K562 (cell line): ENCODE measurements around the gene ZCCHC9. TPM values are rescaled to one million over a fixed set of nuclear protein-coding genes. Genes with fewer than 3 reads are reported as not detected.

ENCODE experiments used
- ATAC-seq: fragments of 200-7000 bp; cut with Tn5 transposase; 3 replicates; pipeline ENCODE4 v1.9.1; 2020; ENCODE audit warnings: moderate library complexity
- Bru-seq: library from RNA; stranded (reverse); fragments of 400-500 nt; gene quantifications from one replicate; lab custom pipeline; 2021; lab: Mats Ljungman, UMichigan
- BruChase-seq, 2 experiments: library from RNA; stranded (reverse); fragments of 400-500 nt; gene quantifications; one replicate each; lab custom pipeline; 2021; lab: Mats Ljungman, UMichigan
- BruUV-seq: library from RNA; stranded (reverse); fragments of 400-500 nt; replicated peaks from 2 replicates; lab custom pipeline; 2021; lab: Mats Ljungman, UMichigan
- CTCF ChIA-PET: fragments of 300-600 bp; formaldehyde crosslinking; extraction: SDS; loops from one replicate; lab custom pipeline; 2021; ENCODE audit warnings: low intra/inter-chr PET ratio; lab: Yijun Ruan, JAX
- POLR2A ChIA-PET: fragments of 300-600, 350-650 bp; sonication (Branson Sonifier 250); formaldehyde crosslinking; extraction: SDS; loops from one replicate; lab custom pipeline; 2021; ENCODE audit warnings: antibody characterized with exemption, inconsistent platforms; lab: Yijun Ruan, JAX
- DNase-seq, 4 experiments: peaks; one replicate each; pipeline versions ENCODE4 v3.0.0 to v3.0.0-alpha.2; 2011 to 2018; ENCODE audit warnings: low spot score in 3 of 4, mixed read lengths in 3 of 4; ENCODE audit errors: extremely low read depth in 1 of 4
- FAIRE-seq: peaks from 2 replicates; lab custom pipeline; 2011; peaks lifted over from hg19 to GRCh38; lab: Jason Lieb, UNC
- H2AFZ ChIP-seq: 2 replicates; pipeline ENCODE4 v1.6.0; 2011; ENCODE audit warnings: low read depth, low read length, control low read depth, inconsistent platforms
- H3K27ac ChIP-seq: fragments of 200-600 bp; 3 replicates; pipeline ENCODE4 v1.8.0; 2011; ENCODE audit warnings: low read depth, mild to moderate bottlenecking, control low read depth, inconsistent platforms, low read length, moderate library complexity, mixed read lengths; ENCODE audit errors: extremely low read depth
- H3K27me3 ChIP-seq, 2 experiments: fragments of 300-600 bp in 1 of 2; 2 replicates in 1 of 2; 3 replicates in 1 of 2; pipeline versions ENCODE4 v1.6.0 to v1.8.0; 2011; ENCODE audit warnings: inconsistent platforms in 2 of 2, low read length in 2 of 2, mild to moderate bottlenecking in 1 of 2, mixed read lengths in 1 of 2, moderate library complexity in 1 of 2; ENCODE audit not compliant: control insufficient read depth in 2 of 2, insufficient read depth in 2 of 2
- H3K36me3 ChIP-seq: fragments of 300-600 bp; 3 replicates; pipeline ENCODE4 v1.8.0; 2011; ENCODE audit warnings: mild to moderate bottlenecking, low read length, inconsistent platforms; ENCODE audit not compliant: control insufficient read depth, insufficient read depth
- H3K4me1 ChIP-seq, 2 experiments: fragments of 200-600 bp in 1 of 2; replicated peaks in 1 of 2; 2 replicates in 1 of 2; 3 replicates in 1 of 2; pipeline versions ENCODE4 v1.5.1 to v1.8.0; 2011; ENCODE audit warnings: inconsistent platforms in 2 of 2, low read length in 2 of 2, mild to moderate bottlenecking in 1 of 2, mixed read lengths in 1 of 2, moderate library complexity in 1 of 2; ENCODE audit not compliant: control insufficient read depth in 2 of 2, insufficient read depth in 2 of 2
- H3K4me2 ChIP-seq: 2 replicates; pipeline ENCODE4 v1.6.1; 2011; ENCODE audit warnings: low read length, control low read depth, inconsistent platforms, mixed read lengths; ENCODE audit not compliant: insufficient read depth
- H3K4me3 ChIP-seq: fragments of 200-600 bp; sonication (generic), shearing (Covaris generic); 2 replicates; pipeline ENCODE4 v1.5.1; 2016; ENCODE audit warnings: control low read depth, inconsistent platforms
- H3K79me2 ChIP-seq: fragments of 200-600 bp; 3 replicates; pipeline ENCODE4 v1.8.0; 2011; ENCODE audit warnings: low read length, inconsistent platforms; ENCODE audit not compliant: control insufficient read depth, insufficient read depth
- H3K9ac ChIP-seq, 2 experiments: 2 replicates each; pipeline versions ENCODE4 v1.6.0 to v1.6.1; 2011; ENCODE audit warnings: low read depth in 2 of 2, low read length in 2 of 2, control low read depth in 1 of 2, inconsistent platforms in 1 of 2, mild to moderate bottlenecking in 1 of 2, mixed read lengths in 1 of 2; ENCODE audit not compliant: insufficient read depth in 1 of 2
- H3K9me1 ChIP-seq: one replicate; pipeline ENCODE4 v1.6.0; 2011; ENCODE audit warnings: inconsistent platforms, mild to moderate bottlenecking, low read length, moderate library complexity; ENCODE audit not compliant: control insufficient read depth, insufficient read depth
- H3K9me3 ChIP-seq: replicated peaks from 2 replicates; pipeline ENCODE4 v1.5.1; 2011; ENCODE audit warnings: low read depth, low read length, inconsistent platforms; ENCODE audit not compliant: control insufficient read depth, insufficient read depth
- H4K20me1 ChIP-seq: replicated peaks from 2 replicates; pipeline ENCODE4 v1.6.1; 2011; ENCODE audit warnings: low read length, inconsistent platforms, mixed read lengths; ENCODE audit not compliant: control insufficient read depth, insufficient read depth
- BMI1 ChIP-seq: fragments of 150-350 bp; IDR thresholded peaks from 2 replicates; pipeline ENCODE4 v1.6.1; 2014; ENCODE audit warnings: low read length
- CBX5 ChIP-seq: IDR thresholded peaks from 2 replicates; pipeline ENCODE4 v1.6.1; 2014; ENCODE audit warnings: low read depth, borderline replicate concordance
- HDAC6 ChIP-seq: IDR thresholded peaks from 2 replicates; pipeline ENCODE4 v1.6.1; 2012; ENCODE audit warnings: low read depth, mild to moderate bottlenecking, control low read depth, inconsistent platforms, low read length, moderate library complexity
- MAFF ChIP-seq: IDR thresholded peaks from 2 replicates; pipeline ENCODE4 v1.6.1; 2012; ENCODE audit warnings: low read length, improper control_type of control experiment
- MLX ChIP-seq, 2 experiments: fragments of 450-650 bp in 1 of 2; sonication (generic) in 1 of 2; formaldehyde crosslinking; conservative IDR thresholded peaks; 2 replicates each; pipeline versions ENCODE4 v1.4.0 to v1.8.1; 2020 to 2022; ENCODE audit warnings: mild to moderate bottlenecking in 1 of 2, missing genetic modification reagents in 1 of 2
- MXI1 ChIP-seq: IDR thresholded peaks from 2 replicates; pipeline ENCODE4 v1.6.1; 2011; ENCODE audit warnings: low read depth, mild to moderate bottlenecking, improper control_type of control experiment, low read length
- RBM15 ChIP-seq: fragments of 200-400 bp; formaldehyde crosslinking; IDR thresholded peaks from 2 replicates; pipeline ENCODE4 v1.6.1; 2018; ENCODE audit warnings: mild to moderate bottlenecking, low read length, moderate library complexity; ENCODE audit not compliant: insufficient read depth
- RCOR1 ChIP-seq, 2 experiments: IDR thresholded peaks; 2 replicates each; pipeline ENCODE4 v1.6.1; 2012; ENCODE audit warnings: low read depth in 2 of 2, low read length in 2 of 2, borderline replicate concordance in 1 of 2, improper control_type of control experiment in 1 of 2
- SETDB1 ChIP-seq: IDR thresholded peaks from one replicate; pipeline ENCODE4 v1.6.1; 2012; ENCODE audit warnings: low read length, control low read depth, inconsistent platforms
- TAF9B ChIP-seq: fragments of 450-650 bp; IDR thresholded peaks from 2 replicates; pipeline ENCODE4 v1.6.1; 2018; ENCODE audit warnings: mild to moderate bottlenecking; ENCODE audit not compliant: partially characterized antibody
- TFAM ChIP-seq: fragments of 250-450 bp; sonication (Bioruptor Pico); conservative IDR thresholded peaks from 2 replicates; pipeline ENCODE4 v1.5.0; 2021; ENCODE audit warnings: mild to moderate bottlenecking, moderate library complexity
- TSC22D4 ChIP-seq: fragments of 450-650 bp; IDR thresholded peaks from 2 replicates; pipeline ENCODE4 v1.6.1; 2016; ENCODE audit warnings: missing genetic modification characterization, missing biosample characterization, control low read depth
- ZNF589 ChIP-seq: fragments of 200-800 bp; sonication (Bioruptor generic); IDR thresholded peaks from 2 replicates; pipeline ENCODE4 v1.6.1; 2016; ENCODE audit warnings: low read depth, missing genetic modification characterization, missing compliant biosample characterization
- WGBS: fragments of 100-300 bp; shearing (Covaris generic); methylation state at CpG from one replicate; pipeline ENCODE4 v1.1.6; 2016; ENCODE audit warnings: low coverage, mixed read lengths; ENCODE audit not compliant: insufficient coverage; ENCODE audit errors: missing lambda C conversion rate; 5-methylcytosine and 5-hydroxymethylcytosine counted together
- in situ Hi-C: fragments of 300-500 bp; cut with MboI; formaldehyde crosslinking; loops from 4 replicates; pipeline ENCODE4 v1.15.0; 2018; ENCODE audit warnings: inconsistent platforms, mixed read lengths
- intact Hi-C: fragments of 100-400 bp; cut with micrococcal nuclease; formaldehyde crosslinking; loops from 2 replicates; pipeline ENCODE4 v1.14.2; 2022
- long read RNA-seq, 3 experiments: library from polyadenylated mRNA in 2 of 3; library from RNA in 1 of 3; unstranded in 2 of 3; stranded (forward) in 1 of 3; transcript quantifications; one replicate each; pipeline ENCODE4 v2.0.0, GENCODE V29; 2019 to 2022
- polyA minus RNA-seq, 3 experiments: library from RNA; depleted of rRNA, polyadenylated mRNA; stranded (reverse); fragments of >200 nt; gene quantifications; 2 replicates each; pipeline ENCODE4 v1.2.3, GENCODE V29; 2011
- polyA plus RNA-seq, 8 experiments: library from polyadenylated mRNA; depleted of rRNA in 4 of 8; stranded (reverse) in 5 of 8; unstranded in 3 of 8; fragments of >200 nt; fragmentation: Nextera tagmentation in 2 of 8; fragmentation: Illumina TruSeq in 1 of 8; extraction: Ambion mirVana in 2 of 8; extraction: Trizol in 1 of 8; gene quantifications; 2 replicates each; pipeline versions ENCODE4 v1.2.1 to v1.2.3, GENCODE V29; 2011 to 2014; ENCODE audit warnings: inconsistent platforms in 1 of 8, missing spikeins in 1 of 8
- total RNA-seq, 7 experiments: library from RNA; depleted of rRNA in 6 of 7; stranded (reverse); fragments of >200 nt in 6 of 7; fragmentation: Illumina TruSeq in 2 of 7; extraction: Trizol in 2 of 7; gene quantifications; 2 replicates each; pipeline versions ENCODE4 v1.2.1 to v1.2.3, GENCODE V29; 2011 to 2021; ENCODE audit warnings: low replicate concordance in 1 of 7
- TF ChIP-seq, protein P1 (sequence below): fragments of 250-450 bp; sonication (Bioruptor Pico); IDR thresholded peaks from 2 replicates; pipeline ENCODE4 v1.8.0; 2021; ENCODE audit warnings: borderline replicate concordance, mild to moderate bottlenecking, moderate library complexity; ENCODE audit not compliant: poor library complexity, severe bottlenecking

Gene ZCCHC9, protein sequence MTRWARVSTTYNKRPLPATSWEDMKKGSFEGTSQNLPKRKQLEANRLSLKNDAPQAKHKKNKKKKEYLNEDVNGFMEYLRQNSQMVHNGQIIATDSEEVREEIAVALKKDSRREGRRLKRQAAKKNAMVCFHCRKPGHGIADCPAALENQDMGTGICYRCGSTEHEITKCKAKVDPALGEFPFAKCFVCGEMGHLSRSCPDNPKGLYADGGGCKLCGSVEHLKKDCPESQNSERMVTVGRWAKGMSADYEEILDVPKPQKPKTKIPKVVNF
- 8.7 and 32.5 TPM in 2 replicates for total RNA-seq (2011; cell fraction: chromatin; rRNA removed; ENCODE audit: low replicate concordance)
- 7.7 and 13.0 TPM in 2 replicates for total RNA-seq (2011; cell fraction: nucleolus; rRNA removed)
- total RNA-seq (2011; cell fraction: nucleoplasm; rRNA removed) = 16.9 and 28.4 TPM in 2 replicates
- 35.9 and 43.2 TPM in 2 replicates for total RNA-seq (2014; rRNA removed)
- 62.6 and 68.0 TPM in 2 replicates for total RNA-seq (2014; rRNA removed; fragmentation: Illumina TruSeq; extraction: Trizol)
- total RNA-seq (2015; rRNA removed; fragmentation: Illumina TruSeq; extraction: Trizol) = 54.8 and 59.9 TPM in 2 replicates
- 40.3 and 42.0 TPM in 2 replicates for total RNA-seq (2021)
- polyA plus RNA-seq (2011; rRNA removed) = 43.9 and 48.7 TPM in 2 replicates
- polyA plus RNA-seq (2011; cell fraction: cytosol; rRNA removed) = 7.1 and 18.8 TPM in 2 replicates
- polyA plus RNA-seq (2011; cell fraction: nucleus; rRNA removed) = 12.7 and 20.7 TPM in 2 replicates
- polyA plus RNA-seq (2012) = 42.0 and 45.6 TPM in 2 replicates
- 62.3 and 74.7 TPM in 2 replicates for polyA plus RNA-seq (2014; fragmentation: Illumina TruSeq; extraction: Trizol)
- 10 to 100 TPM; 77.1 to 95.3 TPM for polyA plus RNA-seq (2014; fragmentation: Nextera tagmentation; extraction: Ambion mirVana)
- 48.7 and 49.4 TPM in 2 replicates for polyA plus RNA-seq (2014; rRNA removed)
- polyA minus RNA-seq (2011; rRNA and poly(A)+ RNA removed) = 24.1 and 26.9 TPM in 2 replicates
- 9.7 and 12.5 TPM in 2 replicates for polyA minus RNA-seq (2011; cell fraction: cytosol; rRNA and poly(A)+ RNA removed)
- polyA minus RNA-seq (2011; cell fraction: nucleus; rRNA and poly(A)+ RNA removed) = 8.8 and 15.1 TPM in 2 replicates
- percentile 88 among the genes with signal in this experiment for Bru-seq, nascent RNA
- BruChase-seq, experiment 1, labeled RNA remaining after a 2-hour chase = percentile 84 among the genes with signal in this experiment
- BruChase-seq, experiment 2, labeled RNA remaining after a 6-hour chase = percentile 86 among the genes with signal in this experiment
- long read RNA-seq, experiment 1, full-length matches to known transcripts = 55 of 77 reads
- long read RNA-seq, experiment 1, partial matches to known transcripts = 16 of 77 reads
- long read RNA-seq, experiment 1, other reads (novel, unspliced or antisense) = 6 of 77 reads
- long read RNA-seq, experiment 2, full-length matches to known transcripts = 18 of 30 reads
- long read RNA-seq, experiment 2, partial matches to known transcripts = 0 of 30 reads
- long read RNA-seq, experiment 2, other reads (novel, unspliced or antisense) = 12 of 30 reads
- long read RNA-seq, experiment 3, full-length matches to known transcripts = 25 of 27 reads
- long read RNA-seq, experiment 3, partial matches to known transcripts = 1 of 27 reads
- long read RNA-seq, experiment 3, other reads (novel, unspliced or antisense) = 1 of 27 reads

DNA sequence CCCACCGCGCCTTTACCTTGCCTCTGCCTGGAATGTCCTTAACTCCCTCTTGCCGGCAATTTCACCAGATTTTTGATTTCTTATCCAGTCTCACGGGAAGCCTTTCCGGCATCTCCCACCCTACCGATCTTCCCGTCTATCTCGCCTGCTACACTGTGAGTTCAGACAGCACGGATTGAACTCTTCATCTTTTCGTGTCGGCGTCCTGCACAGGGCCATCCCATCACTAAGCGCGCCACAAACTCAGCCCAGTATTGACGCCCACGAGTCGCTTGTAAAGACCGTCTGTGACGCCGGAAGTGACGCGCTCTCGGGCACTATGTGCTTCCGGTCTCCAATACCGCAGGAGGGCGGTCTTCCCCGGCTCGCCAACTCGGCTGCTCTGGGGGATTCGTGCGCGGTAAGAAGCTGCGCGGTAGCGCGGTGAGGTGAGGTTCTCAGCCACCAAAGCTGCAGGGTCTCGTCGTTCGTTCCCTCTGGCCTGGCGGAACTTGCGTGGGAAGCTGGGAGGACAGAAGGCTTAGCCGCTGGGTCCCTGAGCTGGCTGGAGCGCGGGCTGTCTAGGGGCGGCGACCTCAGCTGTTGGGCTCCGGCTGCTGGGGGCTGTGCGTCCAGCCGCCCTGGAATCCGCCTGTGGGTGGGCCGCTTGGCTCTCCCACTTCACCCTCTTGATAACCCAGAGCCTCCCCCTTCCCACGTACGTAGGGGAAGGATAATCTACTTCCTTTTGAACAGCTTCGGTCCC is at the start of gene ZCCHC9:
Gene ZCCHC9, plus strand, starts transcription at position 317 of the 745 bp plus-strand sequence. CDS start 3,171 bp downstream, outside the sequence.
- in situ Hi-C loops = no loop called here
- TSS peak; percentile 66 for BruUV-seq
- H3K9me1 ChIP-seq = peaks cover 3% of the 10 kb centered on the region
- peak within 1 kb of the TSS; percentile 93 for H3K27ac ChIP-seq
- no peaks in the 10 kb centered on the region for H4K20me1 ChIP-seq
- H3K9ac ChIP-seq = peak within 1 kb of the TSS; percentile 94 to 97
- H3K4me2 ChIP-seq = peak within 1 kb of the TSS; percentile 94
- peak within 1 kb of the TSS; percentile 97 for H2AFZ ChIP-seq
- H3K79me2 ChIP-seq = peaks cover 51% of the 10 kb centered on the region
- H3K27me3 ChIP-seq = no peaks in the 10 kb centered on the region
- peak; percentile 80 to 97 (median 85) for DNase-seq
- H3K4me1 ChIP-seq = peaks cover 3 to 8% of the 10 kb centered on the region in 2 experiments
- ChIA-PET CTCF (no interaction called here), POLR2A (interaction anchor here (0.6 to 2.3 kb wide), 11 partner anchors 8 to 1789 kb away, joined by 3 to 10 read pairs (median 3); no protein-coding TSS in a partner anchor)
- peak within 1 kb of the TSS; percentile 76 for H3K4me3 ChIP-seq
- peak; percentile 92 for ATAC-seq
- peaks cover 18% of the 10 kb centered on the region; the same call in 2 of the 3 replicates for H3K36me3 ChIP-seq
- under 1% methylated on average over 54 of the region's 54 CpGs for WGBS
- no peaks in the 10 kb centered on the region for H3K9me3 ChIP-seq
- intact Hi-C loops = no loop called here
- FAIRE-seq = peak; percentile 93
- no peak for TF ChIP-seq CBX5
- no peak for TF ChIP-seq SETDB1
- TF ChIP-seq MLX (CRISPR knock-in tag; conservative IDR thresholded peaks at IDR 0.05) = no peak
- no peak for TF ChIP-seq TSC22D4 (tag)
- TF ChIP-seq, protein P1, sequence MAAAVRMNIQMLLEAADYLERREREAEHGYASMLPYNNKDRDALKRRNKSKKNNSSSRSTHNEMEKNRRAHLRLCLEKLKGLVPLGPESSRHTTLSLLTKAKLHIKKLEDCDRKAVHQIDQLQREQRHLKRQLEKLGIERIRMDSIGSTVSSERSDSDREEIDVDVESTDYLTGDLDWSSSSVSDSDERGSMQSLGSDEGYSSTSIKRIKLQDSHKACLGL (CRISPR knock-in tag) = no peak
- TF ChIP-seq MXI1 = no peak
- no peak for TF ChIP-seq TFAM (CRISPR knock-in tag)
- peak; percentile 47; the same call in 1 of the 2 replicates for TF ChIP-seq ZNF589 (CRISPR knock-in tag)
- TF ChIP-seq RBM15 = no peak
- no peak for TF ChIP-seq MAFF
- peak; percentile 83 for TF ChIP-seq TAF9B
- no peak for TF ChIP-seq HDAC6
- peak; percentile 45; a peak in 3 of 4 replicates for TF ChIP-seq RCOR1 (IDR thresholded peaks at IDR 0.05; ENCODE audit: borderline replicate concordance in 1 of 2, low read depth in 2 of 2, low read length in 2 of 2)
- TF ChIP-seq BMI1 = no peak
